Heart left ventricle (tissue), 16 donors: Measurements from ENCODE around the gene CMKLR1. TPM values are rescaled to one million over a fixed set of nuclear protein-coding genes. Genes with fewer than 3 reads are reported as not detected.

ENCODE experiments used
- ATAC-seq, 4 donors: fragments of 200-7000 bp; cut with Tn5 transposase; one replicate each; pipeline ENCODE4 v1.9.1; 2020 to 2022; ENCODE audit warnings: moderate library complexity in 4 of 4, mild to moderate bottlenecking in 3 of 4, moderate number of reproducible peaks in 1 of 4
- DNase-seq, 5 donors: peaks; one replicate each; pipeline ENCODE4 v3.0.0-alpha.2; 2020
- H3K27ac ChIP-seq, 12 donors: fragments of 200-600 bp; sonication (generic) in 4 of 12; one replicate each; pipeline versions ENCODE4 v1.5.0 to v1.8.0; 2016 to 2022; ENCODE audit warnings: mild to moderate bottlenecking in 2 of 12
- H3K27me3 ChIP-seq, 9 donors: fragments of 200-600 bp; sonication (generic) in 2 of 9; one replicate each; pipeline versions ENCODE4 v1.5.1 to v1.8.0; 2016 to 2022; ENCODE audit warnings: mild to moderate bottlenecking in 3 of 9
- H3K36me3 ChIP-seq, 9 donors: fragments of 200-600 bp; sonication (generic) in 2 of 9; one replicate each; pipeline versions ENCODE4 v1.5.0 to v1.8.0; 2018 to 2022; ENCODE audit warnings: mild to moderate bottlenecking in 2 of 9
- H3K4me1 ChIP-seq, 12 donors: fragments of 200-600 bp; sonication (generic) in 4 of 12; one replicate each; pipeline versions ENCODE4 v1.5.0 to v1.8.0; 2016 to 2022; ENCODE audit warnings: mild to moderate bottlenecking in 3 of 12
- H3K4me3 ChIP-seq, 12 donors: fragments of 200-600 bp; sonication (generic) in 4 of 12; one replicate each; pipeline versions ENCODE4 v1.5.0 to v1.8.0; 2017 to 2022; ENCODE audit warnings: mild to moderate bottlenecking in 9 of 12, moderate library complexity in 4 of 12
- H3K9me3 ChIP-seq, 12 donors: fragments of 200-600 bp; sonication (generic) in 4 of 12; one replicate each; pipeline versions ENCODE4 v1.5.0 to v1.8.0; 2016 to 2022; ENCODE audit warnings: mild to moderate bottlenecking in 1 of 12
- CTCF ChIP-seq, 12 donors: fragments of 200-600 bp; sonication (generic) in 4 of 12; IDR thresholded peaks; one replicate each; pipeline versions ENCODE4 v1.5.0 to v1.8.0; 2018 to 2022; ENCODE audit warnings: antibody characterized with exemption in 12 of 12, mild to moderate bottlenecking in 5 of 12
- POLR2A ChIP-seq, 2 donors: fragments of 450-650 bp; IDR thresholded peaks; one replicate each; pipeline ENCODE4 v1.6.1; 2017; ENCODE audit warnings: antibody characterized with exemption in 2 of 2, mild to moderate bottlenecking in 2 of 2, moderate library complexity in 2 of 2
- WGBS, 4 donors: extraction: QIAGEN DNeasy Blood & Tissue Kit in 2 of 4; methylation state at CpG; one replicate each; pipeline versions ENCODE4 v1.1.5 to v1.1.7; 2013 to 2018; 5-methylcytosine and 5-hydroxymethylcytosine counted together
- intact Hi-C, 10 donors: fragments of 100-400 bp; cut with DNase I; formaldehyde crosslinking; loops; one replicate each; pipeline versions ENCODE4 v1.11.1 to v1.14.2; 2022
- polyA plus RNA-seq, 2 donors: library from polyadenylated mRNA; stranded (reverse); fragments of 200-250 nt; gene quantifications; one replicate each; pipeline ENCODE4 v1.2.3, GENCODE V29; 2013
- total RNA-seq, 9 donors: library from RNA; depleted of rRNA in 2 of 9; stranded (reverse); fragments of >200 nt in 2 of 9; fragmentation: NEBNext Ultra II Directional in 3 of 9; extraction: Animal tissue kit (Norgen Biotek cat#: 25700) in 3 of 9; gene quantifications; one replicate each; pipeline versions ENCODE4 v1.1.0 to v1.2.4, GENCODE V29; 2016 to 2023
- donor health status: ischemic (EF 13 %, LVEDD 7.1; RV severe dilation, severe dysfunction).
- donor health status: healthy with polysubstance abuse.
- donor health status: DM: no; HTN: yes; CAD: no.
- donor health status: DM: no; HTN: no; CAD: no.
- donor health status: ischemic (EF 25% LVEDD 6.9; RV normal size, moderate dysfunction).
- donor health status: ischemic (EF 25% LVEDD 5.7; RV mildly dilated, moderate dysfunction).
- donor health status: healthy.
- donor health status: DM: yes; HTN: yes; CAD: no.
- donor health status: ischemic (EF 35%, LVEDD 5.7; RV mildly dilated, moderate dysfunction).
- donor health status: nonischemic (EF 11% LVEDD 7.7; RV severe dilation, severe dysfunction).
- donor health status: DM: yes; HTN: yes; CAD: no.
- donor health status: PGD.
- donor health status: ischemic (EF 29% LVEDD 5.4; RV normal size, mild dysfunction).
- donor health status: nonischemic (EF 23%, LVEDD 6.1; RV moderate dilation, normal function).

Gene CMKLR1
- total and polyA plus RNA-seq, 11 donors, result 2.0 to 47.3 (median 7.0) TPM

- peak overlapping the region in 7 of 12 donors; percentile 6 to 95 (median 44) for H3K27ac ChIP-seq
- no peak overlapping the region for H3K4me3 ChIP-seq
- peak in 3 of 5 donors; percentile 33 to 51 (median 51) for DNase-seq
- no peaks in the 10 kb centered on the region for H3K9me3 ChIP-seq
- ATAC-seq, result peak in 1 of 4 donors; percentile 13
- no peak for TF ChIP-seq POLR2A (IDR thresholded peaks at IDR 0.05)
- peaks cover 23 to 97% (median 69%) of the 10 kb centered on the region in 12 donors for H3K4me1 ChIP-seq
- H3K27me3 ChIP-seq, result no peaks in the 10 kb centered on the region
- peaks cover 0 to 8% (median 0%) of the 10 kb centered on the region in 9 donors for H3K36me3 ChIP-seq
- intact Hi-C loops, result loop anchor here in 2 of 10 donors (5.0 to 10.0 kb wide), 2 partner anchors 34 to 516 kb away; no protein-coding TSS in a partner anchor
- 62 to 73% (median 70%) methylated on average over 9 to 10 of the region's 10 CpGs for WGBS, 4 donors
These were observed 30.6 kb downstream of the CMKLR1 start for GRCh38 chr12:108308395-108309085.

DNA sequence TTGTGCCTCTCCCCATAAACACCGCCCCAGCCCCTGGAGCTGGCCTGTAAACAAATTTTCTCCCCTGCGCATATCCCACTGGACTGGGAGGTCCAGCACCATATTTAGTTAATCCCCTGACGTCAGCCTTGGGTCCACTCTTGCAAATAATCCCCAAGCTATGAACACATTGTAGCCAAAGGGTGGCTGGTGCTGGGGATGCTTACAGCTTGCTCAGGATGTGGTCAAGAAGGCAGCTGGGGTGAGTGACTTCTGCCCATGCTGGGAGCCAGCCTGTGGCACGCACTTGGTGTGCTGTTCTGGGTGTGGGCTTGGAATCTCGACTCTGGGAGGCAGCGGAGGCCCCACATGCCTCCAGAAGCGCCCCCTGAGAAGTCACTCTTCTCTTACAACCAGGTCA is 32.1 kb downstream of the CMKLR1 start:
- H3K27ac ChIP-seq, result peak overlapping the region in 8 of 12 donors; percentile 75 to 95 (median 86)
- intact Hi-C loops, result loop anchor here in 2 of 10 donors (5.0 to 10.0 kb wide), 2 partner anchors 35 to 518 kb away; no protein-coding TSS in a partner anchor
- TF ChIP-seq POLR2A (IDR thresholded peaks at IDR 0.05), result no peak
- no peak for ATAC-seq
- WGBS, 4 donors, result 79 to 92% (median 91%) methylated on average over 7 of the region's 7 CpGs
- peaks cover 19 to 97% (median 71%) of the 10 kb centered on the region in 12 donors for H3K4me1 ChIP-seq
- peaks cover 0 to 8% (median 0%) of the 10 kb centered on the region in 9 donors for H3K36me3 ChIP-seq
- DNase-seq, result no peak
- no peak overlapping the region for H3K4me3 ChIP-seq
- no peaks in the 10 kb centered on the region for H3K27me3 ChIP-seq
- H3K9me3 ChIP-seq, result no peaks in the 10 kb centered on the region

DNA sequence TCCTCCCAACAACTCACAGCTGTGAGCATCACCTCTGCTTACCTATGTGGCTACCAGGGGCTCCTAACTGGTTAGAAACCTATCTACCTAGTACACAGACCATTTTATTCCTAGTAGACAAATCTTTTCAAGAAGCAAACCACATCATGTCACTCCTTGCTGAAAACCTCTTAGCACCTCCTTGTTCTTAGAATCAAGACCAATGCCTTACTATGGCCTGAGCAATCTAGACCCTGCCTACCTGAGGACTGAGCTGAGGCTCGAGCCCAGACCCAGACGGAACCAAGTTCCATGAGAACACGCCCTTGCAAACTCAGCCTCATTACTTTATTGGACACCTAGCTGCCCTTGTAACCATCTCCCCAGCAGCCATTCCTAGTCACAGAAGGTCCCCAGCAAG is 32.6 kb downstream of the CMKLR1 start:
- Histone ChIP-seq H3K36me3 (peaks cover 0 to 8% (median 0%) of the 10 kb centered on the region in 9 donors), H3K4me1 (peaks cover 19 to 96% (median 72%) of the 10 kb centered on the region in 12 donors)
- ATAC-seq, result no peak

GRCh38 chr12:108305991-108306501 is 33.1 kb downstream of the CMKLR1 start:
- no peak for TF ChIP-seq POLR2A (IDR thresholded peaks at IDR 0.05)
- TF ChIP-seq CTCF (IDR thresholded peaks at IDR 0.05), result no peak
- Histone ChIP-seq H3K4me3 (peak overlapping the region in 7 of 12 donors; percentile 14 to 33 (median 21)), H3K9me3 (no peaks in the 10 kb centered on the region), H3K4me1 (peaks cover 19 to 95% (median 72%) of the 10 kb centered on the region in 12 donors), H3K27me3 (no peaks in the 10 kb centered on the region), H3K36me3 (peaks cover 0 to 8% (median 0%) of the 10 kb centered on the region in 9 donors), H3K27ac (peak overlapping the region; percentile 75 to 95 (median 86))
- intact Hi-C loops, result loop anchor here in 2 of 10 donors (5.0 to 10.0 kb wide), 2 partner anchors 36 to 519 kb away; no protein-coding TSS in a partner anchor
- ATAC-seq, result peak; percentile 21 to 65 (median 32)
- peak in 1 of 5 donors; percentile 75 for DNase-seq
- 31 to 49% (median 44%) methylated on average over 8 to 10 of the region's 10 CpGs for WGBS, 4 donors

More for the DNA sequence above, 32.6 kb downstream of the CMKLR1 start:
- intact Hi-C loops, result loop anchor here in 2 of 10 donors (5.0 to 10.0 kb wide), 2 partner anchors 36 to 518 kb away; no protein-coding TSS in a partner anchor
- TF ChIP-seq CTCF (IDR thresholded peaks at IDR 0.05), result no peak
- TF ChIP-seq POLR2A (IDR thresholded peaks at IDR 0.05), result no peak
- no peak overlapping the region for H3K4me3 ChIP-seq
- WGBS, 4 donors, result 92 to 97% (median 96%) methylated on average over 3 of the region's 3 CpGs
- no peaks in the 10 kb centered on the region for H3K27me3 ChIP-seq
- H3K9me3 ChIP-seq, result no peaks in the 10 kb centered on the region
- H3K27ac ChIP-seq, result peak overlapping the region in 11 of 12 donors; percentile 75 to 95 (median 86)
- no peak for DNase-seq

DNA sequence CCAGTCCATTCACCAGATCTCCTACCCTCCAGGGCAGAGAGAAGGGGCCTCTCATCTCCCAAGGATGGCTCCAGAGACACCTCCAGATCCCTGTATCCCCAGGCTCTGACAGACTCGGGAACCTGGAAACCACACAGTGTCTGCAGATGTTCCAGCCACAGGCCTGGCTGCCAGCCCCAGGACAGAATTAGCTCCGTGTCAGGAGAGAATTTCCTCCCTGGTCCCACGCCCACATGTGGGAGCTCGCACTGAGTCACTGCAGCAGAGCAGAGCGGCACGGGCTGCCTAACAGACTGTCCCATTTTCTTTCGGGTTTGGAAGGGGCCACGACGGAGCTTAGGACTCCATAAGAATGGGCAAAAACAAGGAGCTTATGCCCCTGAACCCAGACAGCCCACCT is 33.6 kb downstream of the CMKLR1 start:
- no peaks in the 10 kb centered on the region for H3K9me3 ChIP-seq
- TF ChIP-seq POLR2A (IDR thresholded peaks at IDR 0.05) (peak in 1 of 2 donors; percentile 56), CTCF (IDR thresholded peaks at IDR 0.05) (no peak)
- intact Hi-C loops, result loop anchor here in 2 of 10 donors (5.0 to 10.0 kb wide), 2 partner anchors 37 to 519 kb away; no protein-coding TSS in a partner anchor
- peaks cover 19 to 95% (median 72%) of the 10 kb centered on the region in 12 donors for H3K4me1 ChIP-seq
- peak; percentile 73 to 90 (median 88) for ATAC-seq
- peak; percentile 90 to 96 (median 92) for DNase-seq
- H3K27me3 ChIP-seq, result no peaks in the 10 kb centered on the region
- H3K36me3 ChIP-seq, result peaks cover 0 to 8% (median 0%) of the 10 kb centered on the region in 9 donors
- H3K27ac ChIP-seq, result peak overlapping the region; percentile 75 to 95 (median 86)
- peak overlapping the region in 7 of 12 donors; percentile 14 to 33 (median 21) for H3K4me3 ChIP-seq
- 0 to 7% (median 4%) methylated on average over 5 to 9 of the region's 9 CpGs for WGBS, 4 donors
